Activated naive CD8-positive, alpha-beta T cell (primary cell): Measurements from ENCODE around the gene WNK4.
"Not testable (repeated sequence)": the region's sequence is repeated elsewhere in the genome, so short reads cannot be mapped to it uniquely, and the experiment has no call there.

Source experiments
- H3K27ac Mint-ChIP-seq: one replicate; pipeline ENCODE4 v1.8.0; 2021; ENCODE audit warnings: mixed read lengths
- H3K27me3 Mint-ChIP-seq: one replicate; pipeline ENCODE4 v1.8.0; 2021; ENCODE audit warnings: mixed read lengths
- H3K36me3 Mint-ChIP-seq: one replicate; pipeline ENCODE4 v1.8.0; 2021; ENCODE audit warnings: mixed read lengths
- H3K4me1 Mint-ChIP-seq: one replicate; pipeline ENCODE4 v1.8.0; 2021; ENCODE audit warnings: low read depth, mixed read lengths
- H3K4me3 Mint-ChIP-seq: one replicate; pipeline ENCODE4 v1.8.0; 2021; ENCODE audit warnings: mild to moderate bottlenecking, mixed read lengths
- H3K9me3 Mint-ChIP-seq: one replicate; pipeline ENCODE4 v1.8.0; 2021; ENCODE audit warnings: low read depth, mixed read lengths

The WNK4 gene

GRCh38 chr17:42779936-42780850 is at the start of gene WNK4:
TSS of gene WNK4 (plus strand) at chr17:42780610. CDS start at chr17:42780699, 89 bp downstream.
- H3K27ac Mint-ChIP-seq = no peak within 1 kb of the TSS
- H3K4me3 Mint-ChIP-seq = peak within 1 kb of the TSS; percentile 46
- H3K27me3 Mint-ChIP-seq = peaks cover 19% of the 10 kb centered on the region
- peaks cover 25% of the 10 kb centered on the region for H3K4me1 Mint-ChIP-seq
- no peaks in the 10 kb centered on the region for H3K9me3 Mint-ChIP-seq
- peaks cover 11% of the 10 kb centered on the region for H3K36me3 Mint-ChIP-seq

GRCh38 chr17:42740699-42741098 is 39.7 kb upstream of the WNK4 start:
- Mint-ChIP-seq H3K36me3 (no peaks in the 10 kb centered on the region), H3K9me3 (no peaks in the 10 kb centered on the region), H3K4me3 (no peak overlapping the region), H3K27me3 (no peaks in the 10 kb centered on the region), H3K27ac (no peak overlapping the region), H3K4me1 (peaks cover 29% of the 10 kb centered on the region)

- not testable (repeated sequence) for H3K4me3 Mint-ChIP-seq, H3K36me3 Mint-ChIP-seq, H3K27me3 Mint-ChIP-seq, H3K9me3 Mint-ChIP-seq
- H3K4me1 Mint-ChIP-seq = peaks cover 25% of the 10 kb centered on the region
- H3K27ac Mint-ChIP-seq = peak overlapping the region; percentile 6
Measured at GRCh38 chr17:42742916-42743315, 37.5 kb upstream of the WNK4 start.

- H3K9me3 Mint-ChIP-seq = no peaks in the 10 kb centered on the region
- H3K4me3 Mint-ChIP-seq = peak overlapping the region; percentile 97
- H3K36me3 Mint-ChIP-seq = no peaks in the 10 kb centered on the region
- no peaks in the 10 kb centered on the region for H3K27me3 Mint-ChIP-seq
- peaks cover 25% of the 10 kb centered on the region for H3K4me1 Mint-ChIP-seq
- H3K27ac Mint-ChIP-seq = peak overlapping the region; percentile 94
Measured at GRCh38 chr17:42743595-42744282, 36.7 kb upstream of the WNK4 start.

- Mint-ChIP-seq H3K4me1 (peaks cover 25% of the 10 kb centered on the region), H3K36me3 (no peaks in the 10 kb centered on the region), H3K9me3 (no peaks in the 10 kb centered on the region), H3K4me3 (peak overlapping the region; percentile 97), H3K27me3 (no peaks in the 10 kb centered on the region), H3K27ac (peak overlapping the region; percentile 94)
Measured at GRCh38 chr17:42744283-42744805, 36.1 kb upstream of the WNK4 start.

- Mint-ChIP-seq H3K36me3 (no peaks in the 10 kb centered on the region), H3K4me3 (peak within 1 kb of the TSS; percentile 97), H3K9me3 (no peaks in the 10 kb centered on the region), H3K4me1 (peaks cover 25% of the 10 kb centered on the region), H3K27me3 (no peaks in the 10 kb centered on the region), H3K27ac (peak within 1 kb of the TSS; percentile 94)
Measured at GRCh38 chr17:42744806-42745617, 35.4 kb upstream of the WNK4 start, which contains the start of gene EZH1. TSS of gene EZH1 (minus strand) at chr17:42745040. CDS start at chr17:42728941, 16,099 bp downstream.

GRCh38 chr17:42748202-42748907 is 32.1 kb upstream of the WNK4 start:
- H3K4me1 Mint-ChIP-seq = peaks cover 15% of the 10 kb centered on the region
- no peak overlapping the region for H3K4me3 Mint-ChIP-seq
- H3K27me3 Mint-ChIP-seq = peaks cover 8% of the 10 kb centered on the region
- H3K9me3 Mint-ChIP-seq = no peaks in the 10 kb centered on the region
- no peaks in the 10 kb centered on the region for H3K36me3 Mint-ChIP-seq
- H3K27ac Mint-ChIP-seq = no peak overlapping the region

- Mint-ChIP-seq H3K27ac (no peak overlapping the region), H3K27me3 (peaks cover 8% of the 10 kb centered on the region), H3K4me3 (no peak overlapping the region), H3K9me3 (no peaks in the 10 kb centered on the region), H3K36me3 (no peaks in the 10 kb centered on the region), H3K4me1 (peaks cover 8% of the 10 kb centered on the region)
Measured at GRCh38 chr17:42748908-42749798, 31.3 kb upstream of the WNK4 start.

- H3K27me3 Mint-ChIP-seq = peaks cover 11% of the 10 kb centered on the region
- H3K4me3 Mint-ChIP-seq = no peak overlapping the region
- no peak overlapping the region for H3K27ac Mint-ChIP-seq
- H3K4me1 Mint-ChIP-seq = no peaks in the 10 kb centered on the region
- H3K9me3 Mint-ChIP-seq = no peaks in the 10 kb centered on the region
- no peaks in the 10 kb centered on the region for H3K36me3 Mint-ChIP-seq
Measured at GRCh38 chr17:42750739-42751344, 29.6 kb upstream of the WNK4 start.

GRCh38 chr17:42751628-42752027 is 28.8 kb upstream of the WNK4 start:
- H3K4me3 Mint-ChIP-seq = no peak overlapping the region
- no peaks in the 10 kb centered on the region for H3K9me3 Mint-ChIP-seq
- no peak overlapping the region for H3K27ac Mint-ChIP-seq
- H3K36me3 Mint-ChIP-seq = no peaks in the 10 kb centered on the region
- peaks cover 16% of the 10 kb centered on the region for H3K27me3 Mint-ChIP-seq
- H3K4me1 Mint-ChIP-seq = no peaks in the 10 kb centered on the region

- Mint-ChIP-seq H3K27ac (no peak overlapping the region), H3K4me3 (no peak overlapping the region), H3K27me3 (peaks cover 25% of the 10 kb centered on the region), H3K4me1 (no peaks in the 10 kb centered on the region), H3K9me3 (no peaks in the 10 kb centered on the region), H3K36me3 (no peaks in the 10 kb centered on the region)
Measured at GRCh38 chr17:42754782-42755181, 25.6 kb upstream of the WNK4 start.

- Mint-ChIP-seq H3K27ac (no peak overlapping the region), H3K4me3 (peak overlapping the region; percentile 70), H3K4me1 (peaks cover 4% of the 10 kb centered on the region), H3K27me3 (peaks cover 40% of the 10 kb centered on the region), H3K36me3 (no peaks in the 10 kb centered on the region), H3K9me3 (no peaks in the 10 kb centered on the region)
Measured at GRCh38 chr17:42759982-42760651, 20.3 kb upstream of the WNK4 start.
